22Rv1 (cell line): Measurements from ENCODE around the gene GBP3.

Experiments used
- ZFX ChIP-seq: fragments of 450-650 bp; IDR thresholded peaks from 2 replicates; pipeline ENCODE4 v1.6.1; 2017; ENCODE audit warnings: antibody characterized with exemption, borderline replicate concordance
- TF ChIP-seq, protein P1 (sequence below): fragments of 450-650 bp; IDR thresholded peaks from 2 replicates; pipeline ENCODE4 v1.5.1; 2017; ENCODE audit warnings: mild to moderate bottlenecking

DNA sequence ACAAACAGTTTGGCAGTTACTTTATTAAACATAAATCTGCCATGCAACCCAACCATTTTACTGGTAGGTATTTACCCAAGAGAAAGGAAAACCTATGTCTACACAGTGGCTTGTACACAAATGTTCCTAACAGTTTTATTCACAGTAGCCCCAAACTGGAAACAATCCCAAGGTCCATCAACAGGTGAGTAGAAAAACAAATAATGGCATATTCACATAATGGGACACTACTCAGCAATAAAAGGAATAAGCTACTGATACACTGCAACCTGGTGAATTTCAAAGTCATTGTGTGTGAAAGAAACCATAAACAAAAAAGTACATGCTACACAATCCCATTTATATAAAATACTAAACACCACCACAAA, 42.9 kb downstream of the GBP3 start:
- TF ChIP-seq, protein P1, sequence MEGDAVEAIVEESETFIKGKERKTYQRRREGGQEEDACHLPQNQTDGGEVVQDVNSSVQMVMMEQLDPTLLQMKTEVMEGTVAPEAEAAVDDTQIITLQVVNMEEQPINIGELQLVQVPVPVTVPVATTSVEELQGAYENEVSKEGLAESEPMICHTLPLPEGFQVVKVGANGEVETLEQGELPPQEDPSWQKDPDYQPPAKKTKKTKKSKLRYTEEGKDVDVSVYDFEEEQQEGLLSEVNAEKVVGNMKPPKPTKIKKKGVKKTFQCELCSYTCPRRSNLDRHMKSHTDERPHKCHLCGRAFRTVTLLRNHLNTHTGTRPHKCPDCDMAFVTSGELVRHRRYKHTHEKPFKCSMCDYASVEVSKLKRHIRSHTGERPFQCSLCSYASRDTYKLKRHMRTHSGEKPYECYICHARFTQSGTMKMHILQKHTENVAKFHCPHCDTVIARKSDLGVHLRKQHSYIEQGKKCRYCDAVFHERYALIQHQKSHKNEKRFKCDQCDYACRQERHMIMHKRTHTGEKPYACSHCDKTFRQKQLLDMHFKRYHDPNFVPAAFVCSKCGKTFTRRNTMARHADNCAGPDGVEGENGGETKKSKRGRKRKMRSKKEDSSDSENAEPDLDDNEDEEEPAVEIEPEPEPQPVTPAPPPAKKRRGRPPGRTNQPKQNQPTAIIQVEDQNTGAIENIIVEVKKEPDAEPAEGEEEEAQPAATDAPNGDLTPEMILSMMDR = no peak
- TF ChIP-seq ZFX = no peak
